Left lung (tissue), 10 donors: ENCODE measurements around the gene SCN2B. TPM values are rescaled to one million over a fixed set of nuclear protein-coding genes. Genes with fewer than 3 reads are reported as not detected.

Experiments used
- ATAC-seq: fragments of 200-7000 bp; cut with Tn5 transposase; one replicate; pipeline ENCODE4 v1.9.1; 2020; ENCODE audit warnings: moderate library complexity
- DNase-seq, 4 donors: peaks; one replicate each; pipeline ENCODE4 v3.0.0-alpha.2; 2013 to 2020
- H3K27ac ChIP-seq, 2 donors: fragments of 200-600 bp; sonication (generic) in 1 of 2; one replicate each; pipeline versions ENCODE4 v1.5.0 to v1.8.0; 2020 to 2021
- H3K27me3 ChIP-seq, 2 donors: fragments of 200-600 bp; sonication (generic) in 1 of 2; one replicate each; pipeline versions ENCODE4 v1.5.0 to v1.8.0; 2020 to 2021
- H3K36me3 ChIP-seq, 2 donors: fragments of 200-600 bp; sonication (generic) in 1 of 2; one replicate each; pipeline versions ENCODE4 v1.5.0 to v1.8.0; 2020 to 2021
- H3K4me1 ChIP-seq, 2 donors: fragments of 200-600 bp; one replicate each; pipeline ENCODE4 v1.8.0; 2021
- H3K4me3 ChIP-seq, 2 donors: fragments of 200-600 bp; sonication (generic) in 1 of 2; one replicate each; pipeline versions ENCODE4 v1.5.0 to v1.8.0; 2020 to 2021; ENCODE audit warnings: mild to moderate bottlenecking in 1 of 2
- H3K9me3 ChIP-seq, 2 donors: fragments of 200-600 bp; sonication (generic) in 1 of 2; one replicate each; pipeline versions ENCODE4 v1.5.0 to v1.8.0; 2020 to 2021
- intact Hi-C, 2 donors: fragments of 100-400 bp; cut with DNase I; formaldehyde crosslinking; loops; one replicate each; pipeline versions ENCODE4 v1.11.2 to v1.14.2; 2022
- polyA plus RNA-seq, 6 donors: library from polyadenylated mRNA; unstranded; fragments of 120-200 nt; gene quantifications; one replicate each; pipeline ENCODE4 v1.2.1, GENCODE V29; 2013; ENCODE audit not compliant: insufficient read length in 6 of 6
- total RNA-seq, 2 donors: library from RNA; stranded (reverse); fragmentation: NEBNext Ultra II Directional; extraction: Animal tissue kit (Norgen Biotek cat#: 25700); gene quantifications; one replicate each; pipeline ENCODE4 v1.2.1, GENCODE V29; 2021
- TF ChIP-seq, protein P1 (sequence below), 2 donors: fragments of 200-600 bp; sonication (generic) in 1 of 2; IDR thresholded peaks; one replicate each; pipeline versions ENCODE4 v1.5.0 to v1.8.0; 2021; ENCODE audit warnings: antibody characterized with exemption in 2 of 2
- donor health status: DM: no; HTN: yes; CAD: no.
- donor health status: DM: no; HTN: no; CAD: no.

Gene SCN2B
- total and polyA plus RNA-seq, 8 donors = 1.0 to 5.9 (median 4.8) TPM

DNA sequence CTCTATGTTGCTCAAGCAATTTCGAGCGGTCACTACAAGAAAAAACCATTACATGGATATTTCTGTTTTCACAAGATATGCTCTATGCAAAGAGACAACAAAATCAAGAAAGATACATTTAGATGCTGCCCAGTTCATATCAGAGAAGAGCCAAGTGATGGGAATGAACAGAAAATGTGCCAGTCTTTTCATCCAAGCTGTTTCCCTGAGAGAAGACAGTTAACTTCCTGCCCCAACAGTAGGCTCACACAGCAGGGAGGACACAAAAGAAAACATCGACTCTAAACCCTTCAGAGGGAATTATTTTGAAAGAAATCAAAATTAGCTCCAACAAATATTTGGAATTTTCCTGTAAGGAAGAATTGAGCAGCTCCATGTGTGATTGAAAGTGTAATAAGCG, 36.8 kb upstream of the SCN2B start:
- H3K27ac ChIP-seq = peak overlapping the region in 1 of 2 donors; percentile 86
- no peaks in the 10 kb centered on the region for H3K9me3 ChIP-seq
- intact Hi-C loops = no loop called here
- H3K36me3 ChIP-seq = peaks cover 0 to 5% of the 10 kb centered on the region in 2 donors
- no peak for DNase-seq
- ATAC-seq = no peak
- no peak overlapping the region for H3K4me3 ChIP-seq
- H3K27me3 ChIP-seq = no peaks in the 10 kb centered on the region
- H3K4me1 ChIP-seq = peaks cover 10 to 89% of the 10 kb centered on the region in 2 donors
- TF ChIP-seq, protein P1, sequence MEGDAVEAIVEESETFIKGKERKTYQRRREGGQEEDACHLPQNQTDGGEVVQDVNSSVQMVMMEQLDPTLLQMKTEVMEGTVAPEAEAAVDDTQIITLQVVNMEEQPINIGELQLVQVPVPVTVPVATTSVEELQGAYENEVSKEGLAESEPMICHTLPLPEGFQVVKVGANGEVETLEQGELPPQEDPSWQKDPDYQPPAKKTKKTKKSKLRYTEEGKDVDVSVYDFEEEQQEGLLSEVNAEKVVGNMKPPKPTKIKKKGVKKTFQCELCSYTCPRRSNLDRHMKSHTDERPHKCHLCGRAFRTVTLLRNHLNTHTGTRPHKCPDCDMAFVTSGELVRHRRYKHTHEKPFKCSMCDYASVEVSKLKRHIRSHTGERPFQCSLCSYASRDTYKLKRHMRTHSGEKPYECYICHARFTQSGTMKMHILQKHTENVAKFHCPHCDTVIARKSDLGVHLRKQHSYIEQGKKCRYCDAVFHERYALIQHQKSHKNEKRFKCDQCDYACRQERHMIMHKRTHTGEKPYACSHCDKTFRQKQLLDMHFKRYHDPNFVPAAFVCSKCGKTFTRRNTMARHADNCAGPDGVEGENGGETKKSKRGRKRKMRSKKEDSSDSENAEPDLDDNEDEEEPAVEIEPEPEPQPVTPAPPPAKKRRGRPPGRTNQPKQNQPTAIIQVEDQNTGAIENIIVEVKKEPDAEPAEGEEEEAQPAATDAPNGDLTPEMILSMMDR (IDR thresholded peaks at IDR 0.05) = no peak

DNA sequence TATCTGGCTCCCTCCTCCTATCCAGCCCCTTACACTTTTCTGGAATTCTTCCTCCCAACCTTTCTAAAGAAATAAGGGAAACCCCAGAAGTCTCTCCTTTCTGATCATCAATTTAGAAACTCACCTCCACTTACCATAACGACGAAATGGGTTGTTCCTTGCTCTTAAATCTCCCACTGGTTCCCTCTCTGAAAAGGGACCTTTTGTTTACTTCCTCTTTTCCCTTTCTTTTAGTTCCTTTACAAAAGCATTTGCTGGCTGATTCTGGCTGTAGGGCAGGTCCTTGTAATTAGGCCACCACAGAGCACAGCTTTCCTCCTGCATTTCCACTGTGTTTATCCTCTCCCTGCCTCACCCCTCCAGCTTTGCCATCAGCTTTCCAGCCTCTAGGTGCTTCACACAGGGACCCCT, 36.3 kb upstream of the SCN2B start:
- H3K27ac ChIP-seq = peak overlapping the region in 1 of 2 donors; percentile 86

DNA sequence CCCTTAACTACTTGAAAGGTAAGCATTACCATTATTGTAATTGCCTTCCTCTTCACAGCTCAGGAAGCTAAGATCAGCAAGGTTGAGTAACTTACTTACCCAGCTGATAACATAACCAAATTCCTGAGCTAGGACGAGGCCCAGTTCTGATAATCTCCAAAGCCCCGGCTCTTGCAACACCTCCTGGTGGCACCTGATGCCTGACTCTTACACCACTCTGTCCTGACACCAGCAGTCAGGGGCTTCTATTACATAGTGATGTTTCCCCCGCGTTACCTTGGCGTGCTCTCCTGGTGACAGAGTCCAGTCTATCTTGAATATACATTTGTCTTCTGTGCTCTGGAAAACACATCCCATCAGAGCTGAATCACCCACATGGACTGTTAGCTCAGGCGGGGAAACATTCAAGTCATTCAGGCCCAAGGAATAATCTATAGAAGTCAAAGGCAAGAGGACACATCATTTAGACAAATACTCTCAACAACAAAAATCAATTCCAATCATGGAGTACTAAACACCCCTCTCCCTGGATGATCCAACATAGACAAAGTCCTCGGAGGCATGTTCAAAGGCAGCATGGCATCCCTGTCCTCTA, 35.8 kb upstream of the SCN2B start:
- H3K27ac ChIP-seq = peak overlapping the region; percentile 17 to 86
- H3K4me1 ChIP-seq = peaks cover 10 to 88% of the 10 kb centered on the region in 2 donors
- DNase-seq (peak in 1 of 4 donors; percentile 23), ATAC-seq (peak; percentile 72)
- no peaks in the 10 kb centered on the region for H3K9me3 ChIP-seq
- peak overlapping the region in 1 of 2 donors; percentile 11 for H3K4me3 ChIP-seq
- TF ChIP-seq, protein P1 (IDR thresholded peaks at IDR 0.05) = no peak
- H3K27me3 ChIP-seq = no peaks in the 10 kb centered on the region
- intact Hi-C loops = no loop called here
- H3K36me3 ChIP-seq = peaks cover 0 to 5% of the 10 kb centered on the region in 2 donors

More for the DNA sequence above, 36.3 kb upstream of the SCN2B start:
- Histone ChIP-seq H3K4me1 (peaks cover 10 to 89% of the 10 kb centered on the region in 2 donors), H3K9me3 (no peaks in the 10 kb centered on the region), H3K27me3 (no peaks in the 10 kb centered on the region), H3K36me3 (peaks cover 0 to 5% of the 10 kb centered on the region in 2 donors), H3K4me3 (no peak overlapping the region)
- ATAC-seq (peak; percentile 20), DNase-seq (no peak)
- intact Hi-C loops = no loop called here
- TF ChIP-seq, protein P1 (IDR thresholded peaks at IDR 0.05) = no peak

DNA sequence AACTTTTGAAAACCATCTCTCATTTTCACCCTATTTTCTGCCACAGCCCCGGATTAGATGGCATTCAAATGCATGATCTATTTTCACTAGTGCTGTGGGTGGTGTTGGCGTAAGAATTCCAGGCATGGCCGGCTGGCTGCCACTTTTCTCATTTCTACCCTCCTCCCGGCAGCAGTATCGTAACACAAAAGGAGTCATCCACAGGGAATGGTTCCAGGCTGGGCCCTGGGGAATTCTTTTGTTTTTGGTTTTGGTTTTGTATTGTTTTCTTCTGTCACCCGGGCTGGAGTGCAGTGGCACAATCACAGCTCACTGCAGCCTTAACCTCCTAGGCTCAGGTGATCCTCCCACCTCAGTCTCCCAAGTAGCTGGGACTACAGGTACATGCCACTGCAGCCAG, 34.6 kb upstream of the SCN2B start:
- peaks cover 10 to 88% of the 10 kb centered on the region in 2 donors for H3K4me1 ChIP-seq
- peaks cover 0 to 5% of the 10 kb centered on the region in 2 donors for H3K36me3 ChIP-seq
- peak overlapping the region in 1 of 2 donors; percentile 86 for H3K27ac ChIP-seq
- H3K4me3 ChIP-seq = no peak overlapping the region
- TF ChIP-seq, protein P1 (IDR thresholded peaks at IDR 0.05) = no peak
- intact Hi-C loops = no loop called here
- no peaks in the 10 kb centered on the region for H3K9me3 ChIP-seq
- ATAC-seq (no peak), DNase-seq (no peak)
- no peaks in the 10 kb centered on the region for H3K27me3 ChIP-seq

DNA sequence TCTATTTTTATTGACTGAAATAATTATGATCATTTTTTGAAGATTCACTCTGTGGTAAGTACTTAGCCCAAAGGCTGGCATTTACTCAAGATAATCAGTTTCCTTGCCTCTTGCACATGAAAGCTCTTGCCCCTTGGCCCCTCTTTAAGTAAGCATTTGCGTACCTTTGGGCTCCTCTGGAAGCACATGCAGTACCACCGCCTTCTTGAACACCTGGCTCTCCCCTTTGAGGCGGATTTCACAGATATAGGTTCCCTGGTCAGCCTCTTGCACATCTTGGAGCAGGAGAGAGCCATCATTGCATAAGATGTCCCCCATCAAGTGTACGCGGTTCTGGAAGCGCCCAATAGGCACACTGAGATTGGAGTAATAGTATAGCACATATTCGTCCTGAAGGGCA, 33.9 kb upstream of the SCN2B start:
- H3K36me3 ChIP-seq = peaks cover 0 to 5% of the 10 kb centered on the region in 2 donors
- H3K4me1 ChIP-seq = peaks cover 10 to 88% of the 10 kb centered on the region in 2 donors
- DNase-seq (no peak), ATAC-seq (no peak)
- no peaks in the 10 kb centered on the region for H3K9me3 ChIP-seq
- no peak overlapping the region for H3K27ac ChIP-seq
- no peak overlapping the region for H3K4me3 ChIP-seq
- no peaks in the 10 kb centered on the region for H3K27me3 ChIP-seq
- intact Hi-C loops = no loop called here
- TF ChIP-seq, protein P1 (IDR thresholded peaks at IDR 0.05) = no peak
